Measurements from ENCODE around the gene COL4A2. TPM values are rescaled to one million over a fixed set of nuclear protein-coding genes. Genes with fewer than 3 reads are reported as not detected.
A peak's percentile ranks its signal among the peaks of the same experiment; 100 is the strongest.

The COL4A2 gene
- total RNA-seq, 1 donor from 2014 or later: 60.9 TPM

GRCh38 chr13:110430391-110431336, 123.6 kb downstream of the COL4A2 start:
- DNase-seq: no peak
- no peak overlapping the region for H3K4me3 Mint-ChIP-seq (ENCODE audit: unreplicated experiment)
- H3K27me3 Mint-ChIP-seq (ENCODE audit: unreplicated experiment): no peaks in the 10 kb centered on the region
- no peaks in the 10 kb centered on the region for H3K36me3 Mint-ChIP-seq (ENCODE audit: unreplicated experiment)
- H3K9me3 Mint-ChIP-seq (ENCODE audit: unreplicated experiment): no peaks in the 10 kb centered on the region
- peaks cover 4% of the 10 kb centered on the region for H3K4me1 Mint-ChIP-seq (ENCODE audit: low read depth, unreplicated experiment)
- no peak for TF ChIP-seq CTCF (IDR thresholded peaks at IDR 0.05; ENCODE audit: partially characterized antibody, unreplicated experiment)
- no peak overlapping the region for H3K27ac Mint-ChIP-seq (ENCODE audit: unreplicated experiment)

- no peak for DNase-seq
- Mint-ChIP-seq H3K4me3 (ENCODE audit: unreplicated experiment) (no peak overlapping the region), H3K27me3 (ENCODE audit: unreplicated experiment) (no peaks in the 10 kb centered on the region), H3K9me3 (ENCODE audit: unreplicated experiment) (no peaks in the 10 kb centered on the region), H3K4me1 (ENCODE audit: low read depth, unreplicated experiment) (peaks cover 4% of the 10 kb centered on the region), H3K36me3 (ENCODE audit: unreplicated experiment) (no peaks in the 10 kb centered on the region), H3K27ac (ENCODE audit: unreplicated experiment) (peak overlapping the region; percentile 14)
- TF ChIP-seq CTCF (IDR thresholded peaks at IDR 0.05; ENCODE audit: partially characterized antibody, unreplicated experiment): no peak
Measured at GRCh38 chr13:110431425-110432294, 124.6 kb downstream of the COL4A2 start.

- DNase-seq: no peak
- Mint-ChIP-seq H3K4me3 (ENCODE audit: unreplicated experiment) (no peak overlapping the region), H3K9me3 (ENCODE audit: unreplicated experiment) (no peaks in the 10 kb centered on the region), H3K27me3 (ENCODE audit: unreplicated experiment) (no peaks in the 10 kb centered on the region), H3K4me1 (ENCODE audit: low read depth, unreplicated experiment) (peaks cover 4% of the 10 kb centered on the region), H3K36me3 (ENCODE audit: unreplicated experiment) (peaks cover 2% of the 10 kb centered on the region), H3K27ac (ENCODE audit: unreplicated experiment) (no peak overlapping the region)
- TF ChIP-seq CTCF (IDR thresholded peaks at IDR 0.05; ENCODE audit: partially characterized antibody, unreplicated experiment): no peak
Measured at GRCh38 chr13:110432522-110432921, 125.4 kb downstream of the COL4A2 start.

GRCh38 chr13:110433014-110433413, 125.9 kb downstream of the COL4A2 start:
- Mint-ChIP-seq H3K9me3 (ENCODE audit: unreplicated experiment) (no peaks in the 10 kb centered on the region), H3K4me3 (ENCODE audit: unreplicated experiment) (no peak overlapping the region), H3K4me1 (ENCODE audit: low read depth, unreplicated experiment) (peaks cover 4% of the 10 kb centered on the region), H3K36me3 (ENCODE audit: unreplicated experiment) (peaks cover 5% of the 10 kb centered on the region), H3K27me3 (ENCODE audit: unreplicated experiment) (no peaks in the 10 kb centered on the region), H3K27ac (ENCODE audit: unreplicated experiment) (no peak overlapping the region)
- no peak for TF ChIP-seq CTCF (IDR thresholded peaks at IDR 0.05; ENCODE audit: partially characterized antibody, unreplicated experiment)
- DNase-seq: no peak
